ENCODE data around the gene ARHGAP10.

ARHGAP10 gene

DNA sequence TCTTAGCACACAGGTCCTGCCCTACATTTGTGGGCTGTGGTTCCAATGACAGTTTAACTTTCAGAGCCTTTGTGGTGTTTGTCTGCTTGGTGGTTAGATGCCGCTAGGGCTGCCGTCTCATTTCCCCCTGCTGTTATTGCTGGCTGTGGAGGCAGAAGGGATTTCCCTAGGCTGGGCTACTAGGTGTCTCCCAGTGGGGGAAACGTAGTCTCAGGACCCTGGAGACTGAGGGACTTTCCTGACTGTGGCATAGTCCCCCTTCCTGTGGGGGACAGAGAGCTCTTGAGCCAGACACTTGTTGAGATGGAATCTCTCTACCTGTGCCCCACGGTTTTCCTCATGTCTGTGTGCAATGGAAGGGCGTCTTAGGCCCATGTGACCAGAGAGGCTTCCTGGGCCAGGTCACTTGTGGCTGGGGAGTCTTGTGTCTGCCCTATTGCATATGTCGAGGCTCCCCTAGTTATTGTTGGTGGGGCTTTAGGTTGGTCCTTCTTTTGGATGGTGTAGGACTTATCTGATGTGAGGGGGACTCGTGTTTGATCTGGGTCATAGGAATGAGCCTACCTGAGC lies 68.2 kb downstream of the ARHGAP10 start:
- DNase-seq = no peak

DNA sequence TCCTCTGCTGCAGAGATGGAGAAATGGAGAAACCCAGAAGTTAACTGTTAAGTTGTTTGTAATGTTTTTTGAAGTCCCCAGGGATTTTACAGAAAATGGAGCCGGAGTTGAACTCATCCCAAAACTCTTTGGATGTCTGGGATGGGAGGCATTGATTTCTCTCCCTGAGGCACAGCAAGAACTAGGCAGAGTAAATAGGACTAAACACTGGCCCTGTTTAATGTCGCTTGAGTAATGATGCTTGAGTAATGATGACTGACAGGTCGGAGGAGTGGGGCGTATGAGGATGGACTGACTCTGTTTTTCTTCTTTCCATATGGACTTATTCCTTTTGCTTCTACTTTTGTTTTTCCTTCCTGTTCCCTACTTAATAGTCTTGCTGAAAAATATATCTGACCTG lies 69.9 kb downstream of the ARHGAP10 start:
- DNase-seq = no peak

DNA sequence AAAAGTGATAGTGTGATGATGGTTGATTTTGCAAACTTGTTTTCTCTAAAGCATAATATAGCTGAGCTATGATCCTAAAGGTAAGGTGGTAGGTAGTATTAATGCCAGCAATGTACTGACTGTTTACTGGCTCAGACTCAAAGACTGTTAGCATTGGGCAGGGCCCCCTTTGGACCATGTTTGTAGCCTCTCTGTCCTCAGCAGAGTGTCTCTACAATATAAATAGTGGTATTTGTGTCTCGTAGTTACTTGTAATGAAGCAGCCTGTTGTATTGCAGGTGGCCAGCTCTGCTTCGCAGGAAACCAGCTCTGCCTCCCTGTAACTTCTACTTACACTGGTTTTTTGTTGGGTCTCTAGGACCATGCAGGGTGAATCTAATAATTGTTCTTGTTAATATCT lies 70.5 kb downstream of the ARHGAP10 start:
- no peak for DNase-seq

DNA sequence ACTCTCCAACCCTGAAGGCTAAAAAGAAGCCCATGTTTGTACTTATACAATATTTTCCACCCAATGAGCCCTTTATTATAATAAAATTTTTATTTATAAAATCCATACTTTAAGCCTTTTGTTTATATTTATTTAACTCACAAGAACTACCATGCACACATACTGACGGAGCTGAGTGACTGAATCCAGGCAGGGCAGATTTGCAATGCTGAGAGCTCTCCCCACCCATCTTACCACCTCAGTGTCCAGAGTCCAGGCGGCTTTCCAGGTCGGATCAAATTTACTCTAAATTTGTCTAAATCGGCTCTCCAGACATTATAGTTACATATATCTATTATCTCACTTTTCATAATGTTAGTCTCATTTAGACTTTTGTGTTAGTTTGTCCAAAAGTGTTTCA lies 74.1 kb downstream of the ARHGAP10 start:
- no peak for DNase-seq

DNA sequence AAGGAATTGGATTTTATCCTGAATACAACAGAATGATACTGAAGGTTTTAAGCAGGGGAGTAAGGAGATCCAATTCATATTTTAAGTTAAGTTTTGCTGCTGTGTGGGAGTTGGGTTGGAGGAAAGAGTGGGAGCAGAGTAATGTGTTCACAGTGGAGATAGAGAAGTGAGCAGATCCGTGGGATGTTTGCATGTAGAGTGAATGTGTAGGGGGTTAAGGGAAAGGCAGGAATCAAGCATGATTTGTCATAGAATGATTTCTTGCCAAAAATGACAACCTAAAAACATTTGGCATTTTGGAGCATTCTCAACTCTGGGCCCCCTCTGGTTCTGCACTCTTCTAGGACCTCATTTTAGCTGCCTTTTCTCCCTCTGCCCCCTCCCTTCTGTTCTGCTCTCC lies 76.6 kb downstream of the ARHGAP10 start:
- no peak for DNase-seq

DNA sequence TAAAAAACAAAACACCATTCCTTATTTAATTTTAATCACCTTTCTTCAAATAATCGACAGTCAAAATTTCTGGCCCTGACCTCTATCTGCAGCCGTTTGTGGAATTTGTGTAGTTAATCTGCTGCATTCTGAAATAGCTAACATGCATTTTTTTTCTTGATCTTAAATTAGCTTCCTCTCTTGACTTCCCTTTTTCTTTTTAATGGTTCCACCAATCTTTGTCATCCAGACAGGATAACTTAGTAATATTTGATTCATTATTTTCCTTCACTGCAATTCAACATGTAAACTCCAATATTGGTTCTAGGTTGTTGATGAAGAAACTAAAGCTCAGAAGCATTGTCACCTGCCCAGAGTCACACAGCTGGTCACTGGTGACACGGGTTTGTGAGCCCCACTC lies 77.3 kb downstream of the ARHGAP10 start:
- no peak for DNase-seq

DNA sequence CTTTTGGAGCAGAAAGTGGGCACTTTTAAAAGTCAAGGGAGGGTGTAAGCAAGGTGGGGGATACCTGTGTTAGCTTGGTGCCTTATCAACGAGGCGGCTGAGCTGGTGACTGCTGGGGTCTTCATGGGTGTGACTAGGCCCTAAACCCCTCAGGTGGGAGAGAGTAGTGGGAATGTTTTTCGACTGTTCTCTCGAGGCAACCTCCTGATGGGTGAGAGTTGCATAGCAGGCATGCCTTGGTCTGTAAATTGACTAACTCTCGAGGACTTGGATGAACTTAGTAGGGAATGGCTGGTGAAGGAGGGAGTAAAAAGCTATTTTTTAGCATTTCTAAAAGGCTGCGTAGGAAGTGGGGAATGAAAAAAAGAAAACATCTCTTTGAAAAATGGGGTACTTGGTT lies 80.0 kb downstream of the ARHGAP10 start:
- DNase-seq = no peak

DNA sequence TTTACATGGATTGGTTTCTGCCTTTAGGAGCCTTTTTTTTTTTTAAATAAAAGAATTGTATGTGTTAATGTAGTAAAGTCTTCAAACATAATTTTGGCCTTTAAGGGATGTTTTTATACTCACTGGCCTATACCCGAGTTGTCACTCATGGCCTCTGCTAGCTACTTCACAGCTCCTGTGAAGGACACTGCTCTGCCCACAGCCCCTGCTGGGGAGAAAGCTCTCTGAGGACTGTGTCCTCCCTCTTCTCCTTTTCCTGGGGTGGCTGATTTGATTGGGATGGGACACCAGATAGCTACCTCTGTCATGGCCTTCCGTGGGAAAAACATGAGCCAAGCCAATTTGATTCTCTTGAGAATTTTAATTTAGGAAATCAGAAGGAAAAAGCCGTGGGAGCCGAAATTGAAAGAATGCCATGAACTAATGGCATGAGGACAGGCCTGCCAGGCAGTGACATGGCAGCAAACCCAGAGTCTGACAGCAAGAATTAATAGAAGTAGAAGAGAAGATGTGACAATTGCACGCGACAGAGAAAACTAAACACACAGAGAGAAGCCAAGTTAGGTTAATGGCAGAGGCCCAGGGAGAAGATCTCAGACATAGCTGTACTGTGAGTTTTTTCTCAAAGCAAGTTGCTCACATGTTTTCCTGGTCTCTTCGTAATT lies 81.4 kb downstream of the ARHGAP10 start:
- no peak for DNase-seq

DNA sequence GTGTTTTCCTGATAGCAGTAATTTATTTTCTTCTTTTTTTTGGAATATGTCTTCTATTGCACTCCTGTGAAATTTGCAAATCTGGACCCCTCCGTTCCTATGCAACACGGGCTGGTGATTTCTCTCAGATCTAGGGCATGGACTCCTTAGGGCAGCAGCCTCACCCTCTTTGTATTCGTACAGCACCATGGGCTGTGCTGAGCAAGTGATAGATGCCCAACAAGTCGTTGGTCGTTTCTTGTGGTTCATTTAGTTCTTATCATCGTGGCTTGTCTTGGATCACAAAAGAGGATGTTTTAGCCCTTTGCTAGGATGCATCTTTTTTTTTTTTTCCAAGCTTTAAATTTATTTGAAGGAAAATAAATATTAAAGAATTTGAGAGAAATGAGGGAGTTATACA lies 82.1 kb downstream of the ARHGAP10 start:
- DNase-seq = no peak

DNA sequence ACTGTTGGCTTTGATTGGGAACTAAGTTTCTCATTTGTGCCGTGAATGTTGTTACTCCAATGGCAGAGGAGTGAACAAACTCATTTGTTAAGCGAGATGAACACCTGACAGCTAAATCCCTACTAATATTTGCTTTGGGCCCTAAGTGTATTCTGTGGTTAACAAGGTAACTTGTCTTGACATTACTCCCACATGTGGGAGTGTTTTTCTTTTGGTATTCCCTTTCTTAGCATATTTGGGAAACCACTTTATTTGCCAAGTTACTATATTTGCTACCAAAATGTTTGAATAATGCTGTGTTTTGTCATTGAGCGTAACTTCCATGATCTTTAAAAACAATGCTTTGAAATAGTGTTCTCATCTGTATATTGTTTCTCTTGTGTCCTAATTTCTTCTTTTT lies 82.5 kb downstream of the ARHGAP10 start:
- no peak for DNase-seq

DNA sequence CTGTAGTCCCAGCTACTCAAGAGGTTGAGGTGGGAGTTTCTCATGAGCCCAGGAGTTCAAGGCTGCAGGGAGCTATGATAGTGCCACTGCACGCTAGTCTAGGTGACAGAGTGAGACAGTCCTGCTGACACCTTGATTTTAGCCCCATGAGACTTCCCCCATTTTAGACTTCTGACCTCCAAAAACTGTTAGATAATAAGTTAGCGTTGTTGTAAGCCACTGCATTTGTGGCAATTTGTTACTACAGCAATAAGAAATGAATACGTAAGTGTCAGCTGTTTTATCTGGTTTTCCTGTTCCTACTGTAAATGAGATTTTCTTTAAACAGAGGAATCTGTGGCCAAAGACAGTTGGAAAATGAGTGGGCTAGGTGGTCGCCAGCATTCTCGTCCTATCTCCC lies 83.9 kb downstream of the ARHGAP10 start:
- no peak for DNase-seq

DNA sequence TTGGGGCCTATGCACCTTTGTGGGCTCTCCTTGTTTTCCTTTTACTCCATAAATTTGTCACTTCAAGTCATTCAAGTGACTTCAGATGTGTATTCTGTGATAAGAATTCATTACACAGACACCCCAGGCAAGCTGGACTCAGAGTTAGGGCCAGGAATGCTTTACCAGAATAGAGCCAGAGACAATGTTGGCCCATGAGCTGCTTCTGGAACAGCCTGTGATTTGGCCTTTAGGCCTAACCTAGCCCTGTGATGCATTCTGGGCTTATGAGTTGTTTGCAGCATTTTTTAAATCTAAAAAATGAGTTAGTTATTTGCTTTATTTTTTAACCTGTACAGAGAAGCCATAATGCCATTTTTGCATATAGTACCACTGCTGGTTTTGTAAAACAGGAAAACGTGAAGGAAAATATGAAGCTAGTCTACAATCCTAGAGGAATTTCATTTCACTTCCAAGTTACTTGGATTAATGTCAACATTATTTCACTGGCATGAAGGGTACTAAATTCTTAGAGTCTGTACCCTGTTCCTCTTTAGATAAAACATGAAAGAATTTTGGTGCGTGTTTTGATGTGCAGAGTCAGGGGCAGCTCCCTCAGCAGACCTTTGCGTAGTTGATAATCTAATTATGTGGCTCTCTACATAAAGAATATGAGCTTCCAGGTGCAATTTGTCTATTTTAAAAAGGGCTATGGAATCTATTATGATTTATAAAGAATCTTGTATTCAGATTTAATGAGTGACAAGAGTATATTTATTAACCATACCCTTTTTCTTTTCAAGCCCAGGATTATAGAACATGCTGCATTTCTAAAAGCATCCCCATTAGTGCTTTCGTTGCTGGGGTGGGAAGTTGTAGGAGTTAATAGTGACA lies 84.7 kb downstream of the ARHGAP10 start:
- no peak for DNase-seq

DNA sequence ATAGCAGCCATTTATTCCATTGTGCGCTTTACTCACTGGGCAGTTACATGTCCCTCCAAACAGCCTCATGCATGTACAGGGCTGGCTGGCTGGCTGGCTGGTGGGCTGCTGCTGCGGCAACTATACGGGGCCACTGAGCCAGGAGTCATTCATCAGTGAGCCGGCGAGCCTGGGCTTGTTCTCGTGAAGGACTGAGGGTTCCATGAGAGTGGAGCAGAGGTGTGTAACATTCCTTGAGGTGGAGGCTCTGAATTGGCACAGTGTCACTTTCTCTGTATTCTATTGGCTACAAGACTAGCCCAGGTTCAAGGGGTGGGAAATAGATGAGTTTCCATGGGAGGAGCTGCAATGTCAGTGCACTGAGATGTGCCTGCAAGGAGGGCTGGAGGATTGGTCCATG lies 89.1 kb downstream of the ARHGAP10 start:
- no peak for DNase-seq

DNA sequence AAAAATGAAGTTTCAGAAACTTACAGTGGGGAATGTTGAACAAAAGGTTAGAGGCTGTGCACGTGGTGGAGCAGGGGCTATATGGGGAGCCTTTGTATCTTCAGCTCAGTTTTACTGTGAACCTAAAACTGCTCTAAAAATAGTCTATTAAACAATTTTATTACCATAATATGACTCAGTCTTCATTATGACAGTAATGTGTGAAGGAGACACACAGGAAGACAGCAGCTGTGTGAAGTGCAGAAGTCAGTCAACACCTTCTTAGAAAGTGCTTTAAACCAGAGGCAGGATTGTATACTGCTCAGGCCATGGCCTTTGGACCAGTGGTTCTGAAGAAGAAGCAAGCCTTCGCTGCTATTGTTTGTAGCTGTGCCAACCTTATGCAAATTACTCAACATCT lies 89.7 kb downstream of the ARHGAP10 start:
- no peak for DNase-seq

DNA sequence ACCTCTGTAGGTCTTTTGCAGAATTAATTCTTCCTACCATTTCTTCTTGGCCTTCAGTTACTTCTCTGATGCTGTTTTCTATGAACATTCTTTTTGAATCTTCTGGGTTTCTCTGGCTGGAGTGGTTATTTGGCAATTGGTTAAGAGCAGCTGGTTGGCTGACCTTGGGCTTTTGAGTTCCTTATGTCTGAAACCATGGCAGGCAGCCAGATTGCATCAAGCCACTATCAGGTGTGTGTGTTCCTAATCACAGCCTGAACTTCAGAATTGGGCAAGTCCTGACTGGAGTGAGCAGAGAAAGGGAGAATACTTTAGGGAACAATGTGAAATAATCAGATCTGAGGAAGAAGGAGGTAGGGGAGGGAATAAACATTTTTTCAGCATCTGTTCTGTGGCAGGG lies 90.2 kb downstream of the ARHGAP10 start:
- DNase-seq = peak; percentile 72

DNA sequence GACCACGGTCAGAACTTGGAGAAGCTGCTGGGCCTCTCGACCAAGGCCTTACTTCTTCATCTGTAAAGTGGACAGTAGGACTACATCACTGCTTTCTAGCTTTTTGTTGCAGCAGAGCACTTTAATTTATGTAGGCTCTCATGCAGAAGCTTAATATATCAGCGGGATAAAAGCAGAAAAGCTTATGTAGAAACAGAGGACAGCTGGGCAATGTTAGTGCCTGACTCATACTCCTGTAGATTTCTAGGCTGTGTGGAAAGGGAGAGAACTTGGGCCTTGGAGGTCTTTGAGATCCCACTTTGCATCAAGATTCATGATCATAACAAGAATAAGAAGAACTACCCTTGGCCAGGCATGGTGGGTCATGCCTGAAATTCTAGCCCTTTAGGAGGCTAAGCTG lies 91.2 kb downstream of the ARHGAP10 start:
- no peak for DNase-seq

DNA sequence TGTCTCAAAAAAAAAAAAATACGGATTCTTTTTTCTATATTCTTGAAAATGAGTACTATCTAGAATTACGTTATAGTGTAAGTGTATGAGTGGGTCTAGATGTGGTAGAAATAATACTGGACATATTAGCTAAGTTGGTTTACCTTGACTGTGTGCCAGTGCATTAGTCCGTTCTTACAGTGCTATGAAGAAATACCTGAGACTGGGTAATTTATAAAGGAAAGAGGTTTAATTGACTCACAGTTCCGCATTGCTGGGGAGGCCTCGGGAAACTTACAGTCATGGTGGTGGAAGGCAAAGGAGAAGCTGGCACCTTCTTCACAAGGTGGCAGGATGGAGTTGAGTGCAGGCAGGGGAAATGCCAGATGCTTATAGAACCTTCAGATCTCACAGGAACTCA lies 92.4 kb downstream of the ARHGAP10 start:
- DNase-seq = no peak

DNA sequence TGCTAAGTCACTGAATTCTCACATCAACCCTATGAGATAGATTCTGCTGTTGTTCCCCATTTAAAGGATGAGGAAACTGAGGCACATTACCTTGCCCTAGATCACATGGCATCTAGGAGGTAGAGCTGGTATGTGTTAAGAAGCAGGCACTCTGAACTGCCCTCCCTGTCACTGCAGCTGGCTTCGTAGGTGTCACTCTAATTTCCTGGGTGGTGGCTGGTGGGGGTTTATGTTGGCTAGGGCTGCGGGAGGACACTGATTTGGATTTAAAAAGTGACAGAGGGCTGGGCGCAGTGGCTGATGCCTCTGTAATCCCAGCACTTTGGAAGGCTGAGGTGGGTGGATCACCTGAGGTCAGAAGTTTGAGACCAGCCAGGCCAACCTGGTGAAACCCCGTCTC lies 93.0 kb downstream of the ARHGAP10 start:
- no peak for DNase-seq

DNA sequence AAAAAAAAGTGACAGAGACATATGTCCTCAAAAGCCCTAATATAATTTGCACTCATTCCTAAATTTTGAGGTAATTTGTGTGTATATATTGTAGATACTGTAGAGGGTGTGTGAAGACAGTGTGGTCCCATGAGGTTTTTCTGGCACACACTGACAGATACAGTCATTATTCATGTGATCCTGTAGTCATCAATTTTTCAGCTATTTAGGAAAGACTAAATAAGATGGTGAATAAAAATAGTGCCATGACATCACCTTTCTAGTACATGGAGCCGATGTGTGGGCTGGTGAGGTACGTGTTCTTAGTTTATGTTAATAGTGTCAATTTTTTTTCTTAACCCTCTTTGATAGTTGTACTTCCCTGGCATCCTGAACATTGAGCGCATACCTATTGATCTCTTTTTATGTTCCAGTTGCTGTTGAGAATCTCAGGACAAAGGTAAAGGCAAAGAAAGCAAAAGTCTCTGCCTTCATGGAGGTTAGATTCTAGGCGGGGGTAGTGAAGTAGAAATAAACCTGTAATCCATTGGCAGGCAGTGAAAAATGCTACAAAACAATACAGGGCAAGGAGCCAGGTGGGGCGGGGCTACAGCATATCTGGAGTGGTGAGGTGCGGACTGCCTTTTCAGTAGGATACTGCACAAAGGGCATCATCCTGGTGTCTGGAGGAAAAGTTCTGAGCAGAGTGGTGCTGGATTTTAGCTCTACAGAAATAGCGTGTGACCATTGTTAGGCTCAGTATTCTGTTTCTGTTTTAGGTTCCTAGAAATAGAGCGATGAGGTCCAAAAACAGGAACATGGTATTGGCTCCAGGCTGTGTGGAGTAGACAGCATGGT lies 93.8 kb downstream of the ARHGAP10 start:
- no peak for DNase-seq

DNA sequence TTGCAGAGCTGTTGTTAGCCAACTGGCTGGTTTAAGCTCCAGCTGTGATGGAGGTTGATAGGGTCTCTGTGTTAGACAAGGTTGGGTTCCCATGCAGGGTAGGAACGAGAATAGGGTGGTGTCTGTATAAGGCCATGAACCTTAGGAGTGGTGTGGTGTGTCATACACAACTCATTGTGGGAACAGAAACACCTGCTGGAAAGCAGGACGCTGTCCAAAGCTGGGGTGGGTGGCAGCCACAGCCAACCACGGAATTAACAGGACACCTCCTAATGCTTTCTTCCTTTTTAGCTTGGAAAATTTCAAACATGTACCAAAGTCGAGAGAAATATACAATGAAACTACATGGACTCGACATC lies 94.4 kb downstream of the ARHGAP10 start:
- DNase-seq = no peak

DNA sequence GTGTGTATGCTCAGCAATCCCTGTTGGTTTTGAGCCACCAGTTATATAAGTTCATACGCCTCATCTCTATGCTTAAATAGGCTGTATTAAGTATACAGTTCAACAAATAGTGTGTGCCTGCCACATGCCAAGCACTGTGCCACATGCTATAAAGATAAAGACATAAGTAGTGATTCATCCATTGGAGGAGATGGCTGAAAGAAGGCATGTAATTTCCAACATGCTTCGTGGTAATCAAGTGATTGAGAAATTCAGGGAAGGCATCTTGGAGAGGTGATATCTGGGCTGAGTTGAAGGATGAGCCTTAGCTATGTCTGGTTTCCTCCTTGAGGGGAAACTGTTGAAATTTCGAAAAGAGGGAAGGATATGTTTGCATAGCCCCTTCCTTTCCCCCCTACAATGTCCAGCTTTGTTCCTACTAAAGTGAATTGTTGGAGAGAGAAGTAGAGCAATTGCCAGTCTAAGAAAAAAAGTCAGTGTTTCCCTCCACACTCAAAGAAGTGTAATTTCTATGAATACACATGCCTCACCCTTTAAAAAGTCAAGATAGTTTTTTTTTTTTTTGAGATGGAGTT lies 96.5 kb downstream of the ARHGAP10 start:
- no peak for DNase-seq

DNA sequence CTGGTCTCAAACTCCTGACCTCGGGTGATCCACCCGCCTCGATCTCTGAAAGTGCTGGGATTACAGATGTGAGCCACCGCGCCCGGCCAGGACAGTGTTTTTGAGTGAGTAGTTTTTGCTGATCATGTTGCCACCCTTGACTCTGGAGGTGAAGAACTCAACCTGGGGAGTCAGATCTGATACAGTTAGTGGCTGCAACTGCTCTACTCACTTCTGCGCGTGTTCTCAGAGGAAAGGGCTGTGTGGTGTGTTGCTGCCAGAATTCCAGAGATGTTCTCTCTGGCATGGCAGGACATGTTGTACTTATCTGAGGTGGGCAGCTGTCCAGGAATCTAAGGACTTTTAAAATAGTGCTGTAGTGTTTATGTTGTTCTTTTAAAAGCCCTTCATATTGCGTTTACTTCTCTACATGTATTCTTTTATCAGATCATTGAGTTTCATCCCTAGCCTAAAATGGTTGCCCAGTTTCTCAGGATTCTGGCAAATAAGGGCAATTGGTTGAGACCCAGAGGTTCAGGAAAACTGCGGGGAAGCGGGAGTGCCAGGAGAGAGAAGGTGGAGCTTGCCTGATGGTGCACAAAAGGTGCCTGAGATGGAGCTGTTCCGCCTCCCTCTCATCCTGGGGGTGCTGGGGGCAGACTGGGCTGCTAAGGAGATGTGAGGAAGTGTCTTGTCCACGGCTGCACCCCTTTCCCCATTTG lies 97.7 kb downstream of the ARHGAP10 start:
- DNase-seq = no peak

DNA sequence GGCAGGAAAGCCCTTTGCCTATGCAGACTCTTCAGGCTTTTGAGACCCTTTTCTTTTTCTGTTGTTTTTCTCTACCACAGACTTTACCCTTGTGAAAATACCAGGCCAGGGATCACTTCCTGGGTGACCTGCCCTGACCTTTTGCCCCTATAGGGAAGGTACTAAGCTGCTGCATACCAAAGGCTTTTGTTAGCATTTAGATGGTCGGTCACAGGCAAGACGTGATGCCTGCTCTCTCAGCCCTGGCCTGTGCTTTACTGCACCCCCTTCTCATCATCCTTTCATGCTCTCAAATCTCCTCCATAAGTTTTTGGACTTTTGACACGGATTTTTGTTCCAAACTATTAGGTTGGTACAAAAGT lies 98.2 kb downstream of the ARHGAP10 start:
- no peak for DNase-seq
